Endothelial cell of hepatic sinusoid (primary cell): ENCODE results near the gene CABP4.

Source experiments
- in situ Hi-C: cut with HindIII; loops from 2 replicates; pipeline ENCODE4 v1.10.0; 2017; ENCODE audit warnings: low sequenced_read_pairs

The CABP4 gene

DNA sequence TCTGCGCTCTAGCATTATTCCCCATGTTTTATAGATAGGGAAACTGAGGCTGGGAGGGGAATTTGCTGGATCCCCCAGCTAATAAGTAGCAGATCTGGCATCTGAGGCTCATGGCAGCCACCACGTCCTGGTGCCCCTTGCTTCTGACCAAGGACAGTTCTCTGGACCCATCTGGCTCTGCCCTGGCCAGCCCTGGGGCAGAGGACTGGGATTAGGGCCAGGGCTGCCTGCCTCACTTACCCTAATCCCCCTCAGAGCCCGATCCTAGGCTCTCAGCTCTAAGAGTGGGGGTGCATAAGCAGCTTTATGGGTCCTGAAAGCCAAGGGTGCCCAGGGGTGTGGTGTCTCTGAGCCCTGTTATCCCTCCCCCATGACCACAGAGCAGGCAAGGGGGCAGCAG lies at the start of gene CABP4:
Gene CABP4 (plus strand): TSS at position 301 of the 400 bp plus-strand sequence. CDS start 70 bp downstream, at position 371.
- in situ Hi-C loops = no loop called here

DNA sequence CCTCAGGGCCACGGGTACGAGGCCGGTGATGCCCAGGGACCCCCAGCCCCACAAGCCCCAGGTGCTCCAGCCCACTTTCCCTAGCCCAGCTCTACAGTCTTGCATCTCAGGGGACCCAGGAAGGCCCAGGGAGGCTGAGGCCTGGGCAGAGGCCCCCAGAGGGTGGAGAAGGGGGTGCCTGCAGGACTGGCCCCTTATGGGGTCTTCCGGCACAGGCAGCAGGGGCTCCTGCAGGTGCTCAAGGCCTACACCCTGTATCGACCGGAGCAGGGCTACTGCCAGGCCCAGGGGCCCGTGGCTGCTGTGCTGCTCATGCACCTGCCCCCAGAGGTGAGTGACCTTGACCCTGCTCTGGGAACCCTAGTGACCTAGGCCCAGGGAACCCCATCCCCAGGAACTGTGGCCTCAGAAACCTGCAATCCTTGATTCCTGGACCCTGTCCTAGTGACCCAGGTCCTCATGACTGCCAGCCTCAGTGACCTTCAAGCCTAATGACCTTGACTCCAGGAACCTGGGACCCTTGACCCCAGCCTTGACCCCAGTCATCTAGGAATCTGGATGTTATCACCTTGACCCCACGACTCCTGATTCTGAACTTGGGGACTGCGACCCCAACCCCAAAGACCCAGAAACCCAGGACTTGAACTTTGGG lies 49.3 kb upstream of the CABP4 start:
- in situ Hi-C loops = no loop called here

DNA sequence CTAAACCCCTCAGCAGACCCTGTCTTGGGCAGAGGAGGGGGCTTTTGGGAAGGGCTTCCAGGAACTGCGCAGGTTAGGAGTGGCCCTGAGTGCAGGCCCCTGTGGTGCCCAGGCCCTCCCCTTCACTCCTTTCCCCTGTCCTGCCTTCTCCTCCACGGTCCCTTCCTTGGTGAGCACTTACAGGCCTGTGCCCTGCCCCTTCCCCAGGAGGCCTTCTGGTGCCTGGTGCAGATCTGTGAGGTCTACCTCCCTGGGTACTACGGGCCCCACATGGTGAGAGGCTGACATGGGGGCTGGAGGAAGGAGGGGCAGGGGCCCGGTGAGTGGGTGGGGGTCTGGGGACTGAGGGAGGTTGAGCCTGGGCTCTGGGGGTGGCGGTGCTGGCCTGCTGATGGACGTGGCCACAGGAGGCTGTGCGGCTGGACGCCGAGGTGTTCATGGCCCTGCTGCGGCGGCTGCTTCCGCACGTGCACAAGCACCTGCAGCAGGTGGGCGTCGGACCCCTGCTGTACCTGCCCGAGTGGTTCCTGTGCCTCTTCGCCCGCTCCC lies 48.7 kb upstream of the CABP4 start:
- in situ Hi-C loops = no loop called here

DNA sequence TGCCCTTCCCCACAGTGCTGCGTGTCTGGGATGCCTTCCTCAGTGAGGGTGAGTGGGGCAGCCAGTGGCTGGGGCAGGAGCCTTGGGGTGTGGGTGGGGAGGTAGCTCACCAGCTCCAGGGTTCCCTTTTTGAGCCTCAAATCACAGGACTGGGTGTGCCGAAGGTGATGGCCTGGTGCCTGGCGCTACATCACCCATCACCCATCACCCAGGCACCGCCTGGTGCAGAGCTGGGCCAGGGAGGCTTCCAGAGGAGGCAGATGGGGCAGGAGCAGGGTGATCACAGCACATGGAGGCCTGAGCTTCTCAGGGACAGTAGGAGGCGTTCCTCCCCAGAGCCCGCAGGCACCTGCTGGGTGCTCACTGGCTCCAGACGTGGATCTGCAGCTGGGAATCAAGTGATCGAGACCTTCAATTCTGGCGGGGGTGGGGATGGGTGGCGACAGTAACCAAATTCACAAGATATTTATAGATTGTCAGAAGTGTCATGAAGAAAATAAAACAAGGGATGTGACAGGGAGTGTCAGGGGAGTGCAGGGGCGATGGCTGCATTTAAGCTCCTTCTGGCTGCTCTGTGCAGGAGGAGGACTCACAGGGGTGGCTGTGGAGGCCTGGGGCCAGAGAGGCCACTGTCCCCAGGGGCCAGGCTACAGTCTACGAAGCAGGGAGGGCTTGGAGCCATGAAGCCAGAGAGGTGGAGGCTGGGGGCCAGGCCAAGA lies 48.0 kb upstream of the CABP4 start:
- in situ Hi-C loops = no loop called here

DNA sequence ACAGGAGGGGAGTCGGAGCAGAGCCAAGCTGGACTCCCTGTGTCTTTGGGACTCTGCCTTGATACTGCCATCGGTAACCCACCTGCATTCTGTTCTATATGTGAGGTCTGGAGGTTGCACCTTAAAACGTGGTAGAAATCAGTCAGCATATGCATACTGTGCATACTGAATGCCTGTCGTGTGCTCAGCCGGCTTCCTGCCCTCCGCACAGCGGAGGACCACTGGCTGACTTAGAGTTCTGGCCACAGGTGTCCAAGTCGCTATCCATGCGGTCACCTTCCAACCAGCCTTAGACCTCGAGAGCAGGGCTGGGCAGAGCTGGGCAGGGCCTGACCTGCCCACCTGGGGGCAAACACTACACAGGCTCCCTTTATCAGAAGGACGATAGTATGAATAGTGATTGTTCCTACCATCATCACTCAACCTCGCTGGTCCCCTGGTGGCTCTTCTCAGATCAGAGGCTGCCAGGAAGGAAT lies 47.4 kb upstream of the CABP4 start:
- in situ Hi-C loops = no loop called here

DNA sequence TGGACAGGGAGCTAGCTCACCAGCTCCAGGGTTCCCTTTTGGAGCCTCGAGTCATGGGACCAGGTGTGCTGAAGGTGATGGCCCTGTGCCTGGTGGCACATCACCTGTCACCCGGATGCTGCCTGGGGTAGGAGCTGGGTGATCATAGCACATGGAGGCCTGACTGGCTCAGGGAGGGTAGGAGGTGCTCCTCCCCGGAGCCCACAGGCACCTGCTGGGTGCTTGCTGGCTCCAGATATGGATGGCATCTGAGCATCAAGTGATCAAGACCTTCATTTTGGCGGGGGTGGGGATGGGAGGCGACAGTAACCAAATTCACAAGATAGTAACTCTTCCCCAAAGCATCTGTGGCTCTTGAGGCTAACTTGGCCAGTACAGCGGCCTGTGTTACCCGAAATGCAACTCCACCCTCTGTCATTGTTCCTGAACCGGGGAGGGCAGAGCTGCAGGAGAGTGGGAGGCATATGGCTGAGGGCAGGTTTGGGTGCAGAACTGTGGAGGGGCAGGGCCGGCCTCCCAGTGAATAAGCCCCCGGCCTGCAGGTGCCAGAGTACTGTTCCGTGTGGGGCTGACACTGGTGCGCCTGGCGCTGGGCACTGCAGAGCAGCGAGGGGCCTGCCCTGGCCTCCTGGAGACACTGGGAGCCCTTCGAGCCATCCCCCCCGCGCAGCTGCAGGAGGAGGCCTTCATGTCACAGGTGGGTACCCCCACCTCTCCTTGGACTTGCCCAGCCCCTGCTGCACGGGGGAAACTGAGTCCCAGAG lies 46.5 kb upstream of the CABP4 start:
- in situ Hi-C loops = no loop called here

DNA sequence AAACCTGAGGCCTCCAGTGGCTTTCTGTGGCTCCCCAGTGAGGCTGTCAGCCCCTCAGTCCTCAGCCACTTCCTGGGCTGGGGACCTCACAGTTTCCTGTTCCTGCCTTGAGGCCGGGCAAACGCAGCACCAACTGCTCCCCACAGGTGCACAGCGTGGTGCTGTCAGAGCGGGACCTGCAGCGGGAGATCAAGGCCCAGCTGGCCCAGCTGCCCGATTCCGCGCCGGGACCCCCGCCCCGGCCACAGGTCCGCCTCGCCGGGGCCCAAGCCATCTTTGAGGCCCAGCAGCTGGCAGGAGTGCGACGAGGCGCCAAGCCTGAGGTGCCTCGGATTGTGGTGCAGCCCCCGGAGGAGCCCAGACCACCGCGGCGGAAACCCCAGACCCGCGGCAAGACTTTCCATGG lies 45.9 kb upstream of the CABP4 start:
- in situ Hi-C loops = no loop called here

DNA sequence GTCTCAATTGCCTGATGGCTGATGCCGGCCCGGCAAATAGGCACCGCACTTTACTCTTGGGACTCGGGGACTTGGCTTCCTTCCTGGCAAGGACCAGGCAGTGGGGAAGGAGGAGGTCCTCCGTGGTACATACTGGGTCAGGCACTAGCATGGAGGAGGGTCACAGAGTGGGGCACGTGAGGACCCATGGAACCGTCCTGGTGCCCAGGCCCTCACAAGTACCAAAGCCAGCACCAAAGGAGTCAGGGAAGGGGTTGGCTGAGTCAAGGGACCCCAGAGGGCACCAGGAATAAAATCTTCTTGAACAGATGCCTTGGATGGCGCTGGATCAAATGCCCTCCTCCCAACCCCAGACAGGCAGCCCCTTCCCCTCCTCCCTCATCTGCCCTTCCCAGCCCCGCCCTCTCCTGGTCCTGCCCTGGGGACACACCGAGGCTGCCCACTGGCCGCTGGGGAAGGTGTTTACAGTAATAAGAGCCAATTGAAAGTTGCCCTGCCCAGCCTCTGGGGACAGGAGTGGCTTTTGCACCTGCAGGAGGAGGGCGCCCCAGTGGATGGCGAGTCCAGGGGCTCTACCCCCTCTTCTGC lies 45.3 kb upstream of the CABP4 start:
- in situ Hi-C loops = no loop called here

DNA sequence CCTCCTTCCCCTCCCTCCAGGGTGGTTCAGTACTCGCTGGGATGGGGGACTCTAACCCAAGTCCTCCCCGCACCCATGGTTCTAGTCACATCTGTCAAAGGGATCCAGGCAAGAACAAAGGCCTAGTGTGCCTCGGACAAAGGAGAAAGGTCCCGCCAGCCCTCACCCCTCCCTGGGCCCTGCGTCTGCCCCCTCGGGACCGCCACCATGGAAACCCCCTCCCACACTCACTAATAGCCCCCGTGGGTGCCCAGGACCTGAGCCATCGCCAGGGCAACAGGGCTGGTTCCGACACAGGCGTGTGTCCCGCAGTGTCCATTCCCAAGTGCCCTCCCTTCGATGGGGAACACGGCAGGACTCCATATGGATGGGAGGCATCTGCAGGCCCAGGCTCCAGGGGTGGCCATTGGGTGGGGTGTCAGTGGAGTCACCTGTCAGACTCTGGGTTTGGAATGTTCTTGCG lies 44.8 kb upstream of the CABP4 start:
- in situ Hi-C loops = no loop called here

DNA sequence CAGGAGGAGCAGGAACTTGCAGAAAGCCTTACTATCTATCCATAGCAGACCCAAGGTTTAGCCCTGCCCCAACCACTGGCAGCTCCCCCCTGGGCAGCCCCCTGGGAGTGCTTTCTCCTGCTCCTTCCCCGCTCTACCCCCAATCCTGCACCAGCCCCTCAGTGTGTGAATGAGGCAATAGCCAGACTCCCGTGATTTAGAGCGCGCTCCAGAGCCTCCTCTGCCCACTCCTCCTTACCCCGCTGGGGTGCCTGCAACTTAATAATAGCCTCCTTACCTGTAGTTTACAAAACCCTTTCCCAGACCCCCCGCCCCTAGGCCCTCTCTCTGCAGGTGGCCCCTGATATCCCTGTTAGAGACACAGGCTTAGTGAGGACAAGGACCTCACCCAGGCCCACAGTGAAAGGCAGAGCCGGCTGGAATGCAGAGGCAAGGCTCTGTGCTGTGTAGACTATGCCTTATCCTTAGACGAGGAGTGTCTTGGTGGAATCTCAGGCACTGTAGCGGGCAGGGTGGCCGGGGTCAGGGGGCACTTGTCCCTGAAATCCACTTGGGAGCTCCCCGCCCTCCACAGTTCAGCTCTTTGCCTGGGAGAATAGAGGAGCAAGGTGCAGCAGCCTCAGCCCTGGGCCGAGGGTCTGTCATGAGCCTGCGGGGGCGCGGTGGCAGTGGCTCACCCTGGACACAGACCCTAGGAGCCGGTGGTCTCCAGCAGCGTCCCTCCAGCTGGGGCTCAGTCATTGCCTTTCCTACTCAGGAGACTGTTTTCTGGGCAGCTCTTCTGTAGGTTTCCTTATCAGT lies 44.0 kb upstream of the CABP4 start:
- in situ Hi-C loops = no loop called here

DNA sequence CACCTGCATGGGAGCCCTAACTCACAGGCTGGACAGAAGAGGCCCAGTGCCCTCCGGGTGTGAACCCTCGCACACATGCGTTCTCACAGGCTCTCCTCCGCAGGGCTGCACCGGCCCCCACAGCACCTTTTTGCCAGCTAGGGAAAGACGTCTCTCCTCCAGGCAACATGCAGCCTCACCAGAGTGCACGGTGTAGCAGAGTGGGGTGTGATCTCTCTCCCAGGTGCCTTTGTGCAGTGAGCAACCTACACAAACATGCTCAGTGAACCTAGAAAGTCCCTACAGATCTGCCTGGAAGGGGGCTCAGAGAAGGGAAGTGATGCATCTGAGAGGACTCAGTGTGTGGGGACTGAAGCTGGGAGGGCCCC lies 43.4 kb upstream of the CABP4 start:
- in situ Hi-C loops = no loop called here

DNA sequence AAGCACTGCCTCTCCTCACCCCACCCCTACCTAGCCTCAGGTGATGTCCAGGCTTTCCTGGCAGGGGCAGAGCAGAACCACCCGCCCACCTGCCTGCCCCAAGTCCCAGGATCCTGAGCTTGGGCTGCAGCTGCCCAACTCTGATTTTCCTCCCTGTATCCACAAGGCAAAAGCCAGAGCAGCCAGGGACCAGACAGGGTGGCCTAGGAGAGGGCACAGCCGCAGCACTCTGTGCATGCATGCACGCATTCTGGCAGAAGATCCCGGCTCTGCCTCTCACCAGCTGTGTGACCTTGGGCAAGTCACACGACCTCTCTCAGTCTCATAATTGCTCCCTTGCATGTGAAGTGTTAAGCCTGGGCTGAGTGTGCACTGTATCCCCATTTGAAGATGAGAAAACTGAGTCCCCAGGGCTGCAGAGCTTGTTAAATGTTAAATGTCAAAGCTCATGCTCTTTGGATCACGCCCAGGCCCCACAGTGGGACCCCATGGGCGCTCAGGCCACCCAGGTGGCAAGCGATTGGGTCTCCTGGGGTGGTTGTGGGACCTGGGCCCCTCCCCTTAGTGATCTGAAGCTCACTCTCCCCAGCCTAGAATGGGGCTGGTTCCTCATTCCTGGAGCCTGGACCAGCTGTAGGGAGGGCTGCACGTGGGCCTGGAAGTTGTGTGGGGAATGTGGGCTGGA lies 42.5 kb upstream of the CABP4 start:
- in situ Hi-C loops = no loop called here

DNA sequence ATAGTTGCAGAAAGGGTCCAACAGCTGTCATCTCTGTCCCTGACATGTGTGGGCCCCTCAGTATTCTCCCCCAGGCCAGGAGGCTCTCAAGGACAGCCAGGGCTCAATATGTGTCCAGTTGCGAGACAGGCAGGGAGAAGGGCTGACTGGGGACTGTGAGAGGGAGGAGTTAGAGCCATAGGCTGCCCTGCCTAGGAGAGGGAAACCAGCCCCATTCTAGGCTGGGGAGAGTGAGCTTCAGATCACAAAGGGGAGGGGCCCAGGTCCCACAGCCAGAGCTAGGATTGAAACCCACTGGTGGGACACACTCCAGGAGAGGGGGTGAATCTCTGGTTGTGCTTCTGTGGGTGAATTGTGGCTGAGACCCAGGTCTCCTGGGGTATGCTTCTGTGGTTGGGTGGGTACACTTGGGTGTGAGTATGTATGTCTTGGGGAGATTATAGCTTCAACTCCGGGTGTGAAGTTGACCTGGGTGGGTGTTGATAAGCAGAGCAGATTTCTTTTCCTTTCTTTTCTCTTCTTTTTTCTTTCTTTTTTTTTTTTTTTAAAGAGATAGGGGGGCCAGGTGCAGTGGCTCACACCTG lies 41.8 kb upstream of the CABP4 start:
- in situ Hi-C loops = no loop called here

DNA sequence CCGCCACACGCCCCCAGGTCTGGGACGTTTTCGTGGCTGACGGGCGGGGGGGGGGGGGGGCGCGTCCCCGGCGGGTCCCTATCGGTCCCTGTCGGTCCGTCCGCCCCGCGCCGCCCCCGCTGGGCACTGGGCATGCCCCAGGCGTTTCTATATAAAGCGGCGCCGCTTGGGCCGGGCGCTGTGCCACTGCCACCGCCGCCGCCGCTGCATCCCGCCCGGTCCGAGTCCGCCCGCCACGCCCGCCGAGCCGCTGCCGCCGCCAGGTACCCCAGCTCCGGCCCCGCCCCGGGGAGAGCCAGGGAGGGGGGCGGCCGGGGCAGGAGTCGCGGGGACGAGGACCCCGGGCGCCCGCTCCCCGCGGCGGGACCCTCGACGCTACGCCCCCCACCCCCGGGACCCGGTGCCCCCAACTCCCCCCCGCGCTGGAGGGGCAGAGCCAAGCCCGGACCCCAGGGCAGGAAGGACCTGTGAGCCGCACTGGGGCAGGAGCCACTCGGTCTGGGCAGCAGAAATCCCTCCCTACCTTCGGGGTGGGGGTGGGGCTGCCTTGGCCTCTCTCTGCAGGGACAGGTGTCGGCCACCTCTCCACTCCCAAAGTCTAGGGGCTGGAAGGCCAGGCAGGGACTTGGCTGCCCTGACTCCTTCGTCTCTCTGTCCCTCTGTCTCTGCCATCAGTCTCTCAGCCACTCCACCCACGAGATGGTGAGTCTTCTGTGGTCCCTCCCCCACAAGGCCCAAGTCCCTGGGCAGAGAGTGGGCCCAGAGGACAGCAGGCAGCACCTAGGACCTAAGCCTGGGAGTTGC lies 39.5 kb upstream of the CABP4 start, which contains the start of gene CARNS1:
Gene CARNS1 (plus strand): TSS at position 178 of the 804 bp plus-strand sequence. CDS start 522 bp downstream, at position 700.
- in situ Hi-C loops = no loop called here

DNA sequence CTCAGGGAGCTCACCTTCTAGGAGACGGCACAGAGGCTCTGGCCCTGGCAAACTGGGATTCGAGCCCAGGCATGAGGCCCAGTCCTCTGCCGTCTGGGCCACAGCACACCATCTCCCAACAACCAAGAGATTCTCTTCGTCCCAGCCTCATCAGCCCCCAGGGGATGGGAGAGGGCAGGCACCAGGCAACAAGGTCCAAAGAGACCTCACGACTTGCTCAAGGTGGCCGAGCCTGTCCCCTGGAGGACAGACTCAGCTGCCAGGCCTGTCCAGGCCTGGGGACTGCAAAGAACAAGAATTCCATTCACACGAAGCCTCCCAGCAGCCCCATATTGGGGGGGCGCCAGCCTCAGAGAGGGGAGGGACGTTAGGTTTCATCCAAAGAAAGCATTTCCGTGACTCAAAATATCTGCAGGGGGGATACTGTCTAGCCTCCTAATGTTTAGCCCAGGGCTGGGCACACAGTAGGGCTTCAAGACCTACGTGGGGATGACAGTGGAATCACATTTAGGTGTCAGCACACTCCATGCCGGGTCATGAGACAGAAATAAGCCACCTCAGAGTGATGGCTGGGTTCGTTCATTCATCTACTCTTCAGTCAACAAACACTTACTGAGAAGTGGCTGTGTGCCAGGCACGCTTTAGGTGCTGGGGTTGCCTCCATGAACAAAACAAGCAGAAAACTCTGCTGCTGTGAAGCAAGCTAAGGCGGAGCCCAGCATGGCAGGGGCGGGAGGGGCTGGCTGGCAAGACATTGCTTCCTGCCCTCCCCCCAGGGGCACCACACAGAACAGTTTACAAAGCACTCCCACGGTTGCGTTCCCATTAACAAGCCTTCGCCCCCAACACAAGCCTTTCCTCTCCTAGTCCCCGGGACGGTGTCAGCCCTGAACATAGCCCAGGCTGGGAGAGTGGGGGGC lies 38.5 kb upstream of the CABP4 start:
- in situ Hi-C loops = no loop called here

DNA sequence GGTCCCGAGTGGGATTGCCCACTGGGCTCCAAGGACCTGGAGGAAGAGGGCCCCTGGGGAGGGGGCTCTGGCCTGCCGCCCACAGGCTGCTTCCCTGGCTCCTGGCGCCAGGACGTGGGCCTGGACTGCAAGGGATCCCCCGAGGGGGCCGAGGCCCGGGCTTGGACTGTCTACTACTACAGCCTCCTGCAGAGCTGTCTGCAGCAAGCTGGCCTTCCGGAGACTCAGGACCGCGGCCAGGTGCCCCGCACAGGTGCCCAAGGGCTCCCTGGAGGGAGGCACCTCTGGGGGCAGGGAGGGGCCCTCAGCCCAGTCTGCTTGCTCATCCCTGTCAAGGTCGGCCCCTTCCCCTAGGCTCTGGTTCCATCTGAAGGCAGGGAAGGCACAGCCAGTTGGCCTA lies 37.7 kb upstream of the CABP4 start:
- in situ Hi-C loops = no loop called here
